Kidney epithelial cell (primary cell): ENCODE data around the gene B4GALT4. TPM values are rescaled to one million over a fixed set of nuclear protein-coding genes. Genes with fewer than 3 reads are reported as not detected.

ENCODE experiments used
- DNase-seq: peaks from one replicate; pipeline ENCODE4 v3.0.0-alpha.2; 2010; ENCODE audit warnings: low read depth
- H3K27me3 ChIP-seq: 2 replicates; pipeline ENCODE4 v1.6.0; 2011; ENCODE audit warnings: low read length; ENCODE audit not compliant: control insufficient read depth, insufficient read depth
- H3K36me3 ChIP-seq: 2 replicates; pipeline ENCODE4 v1.5.1; 2011; ENCODE audit warnings: low read length; ENCODE audit not compliant: control insufficient read depth, insufficient read depth
- H3K4me3 ChIP-seq: 2 replicates; pipeline ENCODE4 v1.5.1; 2011; ENCODE audit warnings: low read depth, mild to moderate bottlenecking, control low read depth, low read length
- total RNA-seq: library from RNA; depleted of rRNA; stranded (reverse); fragments of >200 nt; gene quantifications from 2 replicates; pipeline ENCODE4 v1.2.3, GENCODE V29; 2015
- TF ChIP-seq, protein P1 (sequence below): IDR thresholded peaks from 2 replicates; pipeline ENCODE4 v1.5.1; 2011; ENCODE audit warnings: mild to moderate bottlenecking, moderate library complexity, low read length, control low read depth, inconsistent platforms; ENCODE audit not compliant: insufficient read depth, poor library complexity, severe bottlenecking

B4GALT4 gene
- total RNA-seq, 1 donor from 2014 or later = 23.1 TPM

DNA sequence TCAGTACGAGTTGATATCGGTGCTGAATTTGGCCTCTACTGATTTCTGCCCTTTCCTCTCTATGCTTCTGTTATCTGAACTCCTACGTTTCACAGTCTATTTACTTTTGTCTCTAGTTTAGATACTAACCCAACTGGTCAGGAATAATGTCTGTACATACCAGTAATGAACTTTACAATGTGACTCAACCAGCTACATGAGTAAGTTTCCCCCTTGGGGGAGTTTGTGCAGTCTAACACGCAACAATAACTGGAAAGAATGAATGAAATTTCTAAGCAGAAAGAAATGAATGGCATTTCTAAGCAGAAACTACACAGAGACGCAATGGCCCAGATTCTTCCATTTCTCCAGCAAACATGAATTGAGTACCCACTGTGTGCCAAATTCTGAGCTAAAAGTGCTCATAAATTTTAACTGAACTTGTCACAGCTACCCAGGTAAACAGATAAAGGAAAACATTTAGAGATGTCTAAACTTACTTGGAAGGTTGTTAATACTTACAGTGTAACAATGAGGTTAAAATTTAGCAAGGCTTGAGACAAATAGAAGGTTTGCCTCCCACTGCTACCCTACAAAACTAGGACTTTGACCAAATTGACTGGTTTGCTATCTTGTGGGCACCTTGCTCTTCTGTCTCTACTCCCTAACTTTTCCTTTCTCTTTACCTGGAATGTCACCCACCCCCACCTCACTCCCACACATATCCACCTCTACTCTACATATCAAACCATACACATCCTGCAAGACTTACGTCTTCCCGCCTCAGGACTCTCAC is 55.7 kb downstream of the B4GALT4 start:
- Histone ChIP-seq H3K4me3 (no peak overlapping the region), H3K36me3 (no peaks in the 10 kb centered on the region), H3K27me3 (no peaks in the 10 kb centered on the region)
- TF ChIP-seq, protein P1, sequence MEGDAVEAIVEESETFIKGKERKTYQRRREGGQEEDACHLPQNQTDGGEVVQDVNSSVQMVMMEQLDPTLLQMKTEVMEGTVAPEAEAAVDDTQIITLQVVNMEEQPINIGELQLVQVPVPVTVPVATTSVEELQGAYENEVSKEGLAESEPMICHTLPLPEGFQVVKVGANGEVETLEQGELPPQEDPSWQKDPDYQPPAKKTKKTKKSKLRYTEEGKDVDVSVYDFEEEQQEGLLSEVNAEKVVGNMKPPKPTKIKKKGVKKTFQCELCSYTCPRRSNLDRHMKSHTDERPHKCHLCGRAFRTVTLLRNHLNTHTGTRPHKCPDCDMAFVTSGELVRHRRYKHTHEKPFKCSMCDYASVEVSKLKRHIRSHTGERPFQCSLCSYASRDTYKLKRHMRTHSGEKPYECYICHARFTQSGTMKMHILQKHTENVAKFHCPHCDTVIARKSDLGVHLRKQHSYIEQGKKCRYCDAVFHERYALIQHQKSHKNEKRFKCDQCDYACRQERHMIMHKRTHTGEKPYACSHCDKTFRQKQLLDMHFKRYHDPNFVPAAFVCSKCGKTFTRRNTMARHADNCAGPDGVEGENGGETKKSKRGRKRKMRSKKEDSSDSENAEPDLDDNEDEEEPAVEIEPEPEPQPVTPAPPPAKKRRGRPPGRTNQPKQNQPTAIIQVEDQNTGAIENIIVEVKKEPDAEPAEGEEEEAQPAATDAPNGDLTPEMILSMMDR = no peak
- peak; percentile 71 for DNase-seq

DNA sequence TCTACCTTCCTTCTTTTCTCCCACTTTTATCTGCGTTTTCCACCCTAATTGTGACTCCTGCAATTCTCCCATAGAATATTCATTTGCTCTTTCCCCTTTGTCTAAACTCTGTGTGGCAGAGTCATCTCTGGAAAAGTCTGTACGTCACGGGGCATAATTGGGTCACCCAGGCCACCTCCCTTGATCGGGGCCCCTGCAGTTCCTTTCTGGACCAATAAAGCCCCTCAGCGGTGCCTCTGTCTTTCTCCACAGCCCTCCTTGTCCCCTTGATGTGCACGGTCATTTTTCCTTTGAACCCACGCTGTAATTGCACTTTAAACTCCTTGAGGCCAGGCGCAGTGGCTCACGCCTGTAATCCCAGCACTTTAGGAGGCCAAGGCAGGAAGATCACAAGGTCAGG is 56.6 kb downstream of the B4GALT4 start:
- no peaks in the 10 kb centered on the region for H3K36me3 ChIP-seq
- H3K27me3 ChIP-seq = no peaks in the 10 kb centered on the region
- DNase-seq = no peak
- no peak overlapping the region for H3K4me3 ChIP-seq
- TF ChIP-seq, protein P1 = no peak

DNA sequence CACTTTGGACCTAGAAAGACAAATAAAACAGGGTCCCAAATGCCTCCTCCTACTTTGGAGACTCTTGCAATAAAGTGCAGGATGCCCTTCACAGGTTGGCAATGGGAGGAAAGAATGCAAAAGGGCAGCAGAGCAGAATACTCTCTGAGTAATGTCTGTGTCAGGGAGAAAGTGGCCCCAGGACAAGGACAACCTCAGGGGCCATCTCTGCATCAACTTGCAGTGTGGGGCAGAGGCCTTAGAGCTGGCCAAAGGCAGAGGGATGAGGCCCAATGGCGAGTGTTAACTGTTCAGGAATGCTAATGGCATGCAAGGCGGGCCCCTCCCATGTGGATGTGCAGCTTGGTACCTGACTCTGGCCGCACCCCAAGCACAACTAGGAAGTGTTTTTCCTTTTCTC is 58.9 kb downstream of the B4GALT4 start:
- H3K36me3 ChIP-seq = no peaks in the 10 kb centered on the region
- H3K27me3 ChIP-seq = no peaks in the 10 kb centered on the region
- DNase-seq = no peak
- TF ChIP-seq, protein P1 = no peak
- H3K4me3 ChIP-seq = no peak overlapping the region

DNA sequence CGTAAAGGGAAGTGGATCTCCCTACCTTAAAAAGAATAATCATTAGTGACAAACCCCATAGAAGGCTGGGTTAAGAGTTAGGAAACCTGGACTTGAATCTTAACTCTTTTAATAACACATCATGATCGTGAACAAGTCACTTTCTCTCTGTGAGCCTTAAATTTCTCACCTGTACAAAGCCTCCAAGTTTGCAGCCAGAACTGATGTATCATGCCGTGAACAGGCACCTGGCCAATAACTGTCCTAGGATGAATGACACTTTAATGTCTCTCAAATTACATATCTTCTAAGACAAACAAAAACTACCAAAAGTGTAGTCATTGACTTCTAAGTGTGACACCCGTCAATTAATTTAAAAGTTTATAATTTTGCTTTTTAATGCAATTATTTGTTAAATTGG is 63.4 kb downstream of the B4GALT4 start:
- no peaks in the 10 kb centered on the region for H3K36me3 ChIP-seq
- DNase-seq = no peak
- TF ChIP-seq, protein P1 = no peak
- H3K4me3 ChIP-seq = no peak overlapping the region
- H3K27me3 ChIP-seq = no peaks in the 10 kb centered on the region

DNA sequence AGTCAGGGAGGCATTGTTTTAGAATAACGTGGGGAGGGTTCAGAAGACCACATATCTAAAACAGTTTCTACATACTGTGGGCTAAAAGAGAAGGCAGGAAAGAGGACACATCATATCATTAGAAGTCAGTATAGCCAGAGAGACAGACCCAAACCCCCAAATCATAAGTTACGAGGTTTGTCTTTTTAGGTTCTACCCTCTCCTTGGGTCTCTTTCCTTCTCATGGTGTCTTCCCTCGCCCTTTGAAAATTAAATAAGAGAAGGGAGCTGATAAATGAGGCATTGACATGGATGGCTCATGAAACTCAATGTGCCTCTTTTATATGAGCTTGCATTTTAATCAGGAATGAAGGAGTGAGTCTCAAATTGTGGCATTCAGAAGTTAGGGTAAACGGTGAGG is 63.9 kb downstream of the B4GALT4 start:
- Histone ChIP-seq H3K4me3 (no peak overlapping the region), H3K27me3 (no peaks in the 10 kb centered on the region), H3K36me3 (no peaks in the 10 kb centered on the region)
- no peak for DNase-seq
- TF ChIP-seq, protein P1 = no peak
